ENCODE data around the gene NLRP5. TPM values are rescaled to one million over a fixed set of nuclear protein-coding genes. Genes with fewer than 3 reads are reported as not detected.
"Not testable (repeated sequence)": the region's sequence is repeated elsewhere in the genome, so short reads cannot be mapped to it uniquely, and the experiment has no call there.

The NLRP5 gene
- total RNA-seq, 4 donors from 2014 or later = 0.35 TPM; not detected in 3

DNA sequence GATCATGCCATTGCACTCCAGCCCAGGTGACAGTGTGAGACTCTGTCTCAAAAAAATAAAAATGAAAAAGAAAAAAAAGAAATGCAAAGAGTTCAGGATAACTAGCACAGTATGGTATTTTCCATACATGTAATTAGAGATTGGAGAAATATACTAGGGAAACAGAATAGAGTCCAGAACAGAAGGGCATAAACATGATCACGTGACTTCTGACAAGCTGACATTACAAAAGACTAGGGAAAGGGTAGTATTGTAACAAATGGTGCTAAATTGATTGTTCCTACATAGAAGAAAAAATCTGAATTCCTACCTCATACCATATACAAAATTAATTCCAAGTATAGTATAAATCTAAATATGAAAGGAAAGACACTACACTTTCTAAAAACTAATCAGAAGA lies 1.3 kb upstream of the NLRP5 start:
- Histone ChIP-seq H3K4me1 (no peaks in the 10 kb centered on the region), H3K4me3 (no peak overlapping the region), H3K36me3 (no peaks in the 10 kb centered on the region), H3K27ac (no peak overlapping the region), H3K27me3 (no peaks in the 10 kb centered on the region), H3K9me3 (no peaks in the 10 kb centered on the region)
- TF ChIP-seq POLR2A (IDR thresholded peaks at IDR 0.05) = no peak
- TF ChIP-seq, protein P1, sequence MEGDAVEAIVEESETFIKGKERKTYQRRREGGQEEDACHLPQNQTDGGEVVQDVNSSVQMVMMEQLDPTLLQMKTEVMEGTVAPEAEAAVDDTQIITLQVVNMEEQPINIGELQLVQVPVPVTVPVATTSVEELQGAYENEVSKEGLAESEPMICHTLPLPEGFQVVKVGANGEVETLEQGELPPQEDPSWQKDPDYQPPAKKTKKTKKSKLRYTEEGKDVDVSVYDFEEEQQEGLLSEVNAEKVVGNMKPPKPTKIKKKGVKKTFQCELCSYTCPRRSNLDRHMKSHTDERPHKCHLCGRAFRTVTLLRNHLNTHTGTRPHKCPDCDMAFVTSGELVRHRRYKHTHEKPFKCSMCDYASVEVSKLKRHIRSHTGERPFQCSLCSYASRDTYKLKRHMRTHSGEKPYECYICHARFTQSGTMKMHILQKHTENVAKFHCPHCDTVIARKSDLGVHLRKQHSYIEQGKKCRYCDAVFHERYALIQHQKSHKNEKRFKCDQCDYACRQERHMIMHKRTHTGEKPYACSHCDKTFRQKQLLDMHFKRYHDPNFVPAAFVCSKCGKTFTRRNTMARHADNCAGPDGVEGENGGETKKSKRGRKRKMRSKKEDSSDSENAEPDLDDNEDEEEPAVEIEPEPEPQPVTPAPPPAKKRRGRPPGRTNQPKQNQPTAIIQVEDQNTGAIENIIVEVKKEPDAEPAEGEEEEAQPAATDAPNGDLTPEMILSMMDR (IDR thresholded peaks at IDR 0.05) = no peak
- no peak for DNase-seq
- intact Hi-C loops (cut with DNase I; ENCODE audit: low total_unique reads) = no loop called here

DNA sequence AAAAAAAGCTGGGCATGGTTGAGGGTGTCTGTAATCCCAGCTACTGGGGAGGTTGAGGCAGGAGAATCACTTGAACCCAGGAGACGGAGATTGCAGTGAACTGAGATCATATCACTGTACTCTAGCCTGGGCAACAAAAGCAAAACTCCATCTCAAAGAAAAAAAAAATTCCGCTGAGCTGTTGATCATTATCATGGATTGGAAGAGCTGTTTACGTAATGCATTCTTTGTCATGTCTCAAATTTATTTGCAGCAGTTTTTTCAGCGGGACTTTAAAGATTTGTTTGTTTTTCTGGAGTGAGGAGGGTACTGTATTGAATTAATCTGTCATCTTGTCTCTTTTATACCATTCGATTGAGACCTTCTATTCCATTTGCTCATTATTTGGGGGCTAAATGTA lies 4.3 kb downstream of the NLRP5 start:
- Histone ChIP-seq H3K4me1 (no peaks in the 10 kb centered on the region), H3K27me3 (no peaks in the 10 kb centered on the region), H3K9me3 (no peaks in the 10 kb centered on the region), H3K27ac (no peak overlapping the region), H3K36me3 (no peaks in the 10 kb centered on the region), H3K4me3 (no peak overlapping the region)
- TF ChIP-seq, protein P1 (IDR thresholded peaks at IDR 0.05) = no peak
- no peak for TF ChIP-seq POLR2A (IDR thresholded peaks at IDR 0.05)
- DNase-seq = no peak
- intact Hi-C loops (cut with DNase I; ENCODE audit: low total_unique reads) = no loop called here

DNA sequence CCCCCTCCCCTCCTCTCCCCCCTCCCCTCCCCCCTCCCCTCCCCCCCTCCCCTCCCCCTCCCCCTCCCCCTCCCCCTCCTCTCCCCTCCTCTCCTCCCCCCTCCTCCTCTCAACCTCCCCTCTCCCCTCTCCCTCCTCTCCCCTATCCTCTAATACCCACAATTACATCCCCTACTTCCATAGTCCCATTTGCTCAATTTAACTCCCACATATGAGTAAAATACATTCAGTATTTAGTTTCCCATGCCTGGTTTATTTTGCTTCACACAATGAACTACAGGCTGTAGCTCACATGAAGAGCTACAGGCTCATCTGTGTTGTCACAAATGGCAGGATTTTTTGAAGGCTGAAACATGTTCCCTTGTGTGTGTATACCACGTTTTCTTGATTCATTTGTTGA lies 6.9 kb downstream of the NLRP5 start:
- no peak for TF ChIP-seq POLR2A (IDR thresholded peaks at IDR 0.05)
- TF ChIP-seq, protein P1 (IDR thresholded peaks at IDR 0.05) = no peak

DNA sequence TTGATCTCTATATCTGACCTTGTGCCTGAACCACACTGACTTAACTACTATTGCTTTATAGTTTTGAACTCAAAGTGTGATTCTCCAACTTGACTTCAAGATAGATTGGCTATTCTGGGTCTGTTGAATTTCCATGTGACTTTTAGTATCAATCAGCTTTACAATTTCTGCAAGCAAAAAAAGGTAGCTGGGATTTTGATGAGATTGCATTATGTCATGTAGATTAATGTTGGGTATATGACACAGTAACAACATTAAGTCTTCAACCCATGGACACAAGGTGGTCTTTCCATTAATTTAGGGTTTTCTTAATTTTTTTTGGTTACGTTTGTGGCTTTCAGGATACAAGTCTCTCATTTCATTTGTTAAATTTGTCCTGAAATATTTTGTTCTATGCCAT lies 28.2 kb downstream of the NLRP5 start:
- DNase-seq = no peak
- Histone ChIP-seq H3K36me3 (no peaks in the 10 kb centered on the region), H3K9me3 (no peaks in the 10 kb centered on the region), H3K4me1 (no peaks in the 10 kb centered on the region), H3K4me3 (no peak overlapping the region), H3K27me3 (no peaks in the 10 kb centered on the region), H3K27ac (no peak overlapping the region)
- TF ChIP-seq POLR2A (IDR thresholded peaks at IDR 0.05) = no peak
- TF ChIP-seq, protein P1 (IDR thresholded peaks at IDR 0.05) = no peak
- intact Hi-C loops (cut with DNase I; ENCODE audit: low total_unique reads) = no loop called here

More for the DNA sequence above, 6.9 kb downstream of the NLRP5 start:
- Histone ChIP-seq H3K27ac (no peak overlapping the region), H3K27me3 (no peaks in the 10 kb centered on the region), H3K4me1 (no peaks in the 10 kb centered on the region), H3K4me3 (no peak overlapping the region), H3K9me3 (no peaks in the 10 kb centered on the region), H3K36me3 (no peaks in the 10 kb centered on the region)
- DNase-seq = no peak
- intact Hi-C loops (cut with DNase I; ENCODE audit: low total_unique reads) = no loop called here

DNA sequence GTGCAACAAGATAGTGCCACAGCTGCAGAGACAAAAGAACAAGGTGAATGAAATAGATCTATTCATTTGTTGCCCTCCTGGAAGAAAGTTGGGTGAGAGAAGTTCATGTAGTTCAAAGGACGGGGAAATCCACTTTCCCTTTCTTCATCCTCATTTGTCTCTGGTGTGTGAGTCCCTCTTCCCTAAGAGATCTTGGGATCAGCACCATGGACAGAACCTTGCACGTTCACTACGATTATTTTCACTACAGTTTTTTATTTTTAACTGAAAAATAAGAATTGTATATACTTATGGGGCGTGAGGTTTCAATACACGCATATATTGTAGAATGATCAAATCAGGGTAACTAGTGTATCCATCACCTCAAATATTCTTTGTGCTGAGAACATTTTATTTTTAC lies 29.2 kb downstream of the NLRP5 start:
- TF ChIP-seq POLR2A (IDR thresholded peaks at IDR 0.05) = no peak
- TF ChIP-seq, protein P1 (IDR thresholded peaks at IDR 0.05) = no peak
- intact Hi-C loops (cut with DNase I; ENCODE audit: low total_unique reads) = no loop called here
- H3K4me3 ChIP-seq = no peak overlapping the region
- no peaks in the 10 kb centered on the region for H3K27me3 ChIP-seq
- H3K36me3 ChIP-seq = no peaks in the 10 kb centered on the region
- no peak overlapping the region for H3K27ac ChIP-seq
- no peak for DNase-seq
- H3K9me3 ChIP-seq = no peaks in the 10 kb centered on the region
- no peaks in the 10 kb centered on the region for H3K4me1 ChIP-seq

DNA sequence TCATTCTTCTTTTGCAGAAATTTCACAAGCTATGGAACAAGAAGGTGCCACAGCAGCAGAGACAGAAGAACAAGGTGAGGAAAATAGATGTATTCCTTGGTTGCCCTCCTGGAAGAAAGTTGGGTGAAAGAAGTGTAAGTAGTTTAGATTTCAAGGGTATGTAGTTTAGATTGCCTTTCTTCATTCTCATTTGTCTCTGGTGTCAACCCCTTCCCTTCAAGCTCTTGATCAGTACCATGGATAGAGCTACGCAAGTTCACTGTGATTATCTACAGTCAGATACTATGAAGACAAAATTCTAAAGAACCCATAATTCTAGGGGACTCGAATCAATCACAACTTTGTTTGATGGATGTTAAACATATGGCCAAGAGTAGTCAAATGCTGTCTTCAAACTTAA lies 32.8 kb downstream of the NLRP5 start:
- H3K27ac ChIP-seq; intact Hi-C loops (cut with DNase I; ENCODE audit: low total_unique reads); H3K4me1 ChIP-seq; DNase-seq; H3K4me3 ChIP-seq; H3K36me3 ChIP-seq; H3K9me3 ChIP-seq; H3K27me3 ChIP-seq: not testable (repeated sequence)

DNA sequence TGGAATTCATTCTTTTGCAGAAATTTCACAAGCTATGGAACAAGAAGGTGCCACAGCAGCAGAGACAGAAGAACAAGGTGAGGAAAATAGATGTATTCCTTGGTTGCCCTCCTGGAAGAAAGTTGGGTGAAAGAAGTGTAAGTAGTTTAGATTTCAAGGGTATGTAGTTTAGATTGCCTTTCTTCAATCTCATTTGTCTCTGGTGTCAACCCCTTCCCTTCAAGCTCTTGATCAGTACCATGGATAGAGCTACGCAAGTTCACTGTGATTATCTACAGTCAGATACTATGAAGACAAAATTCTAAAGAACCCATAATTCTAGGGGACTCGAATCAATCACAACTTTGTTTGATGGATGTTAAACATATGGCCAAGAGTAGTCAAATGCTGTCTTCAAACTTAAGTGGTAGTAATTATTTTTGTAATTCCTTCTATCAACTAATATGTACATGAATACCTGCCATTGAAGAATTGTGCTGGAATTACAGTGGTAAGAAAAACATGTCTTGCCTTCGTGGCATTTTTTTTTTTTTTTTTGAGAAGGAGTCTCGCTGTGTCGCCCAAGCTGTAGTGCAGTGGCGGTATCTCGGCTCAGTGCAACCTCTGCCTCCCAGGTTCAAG lies 33.9 kb downstream of the NLRP5 start:
- H3K27me3 ChIP-seq; H3K4me1 ChIP-seq; H3K27ac ChIP-seq; H3K9me3 ChIP-seq; H3K4me3 ChIP-seq; DNase-seq; H3K36me3 ChIP-seq; intact Hi-C loops (cut with DNase I; ENCODE audit: low total_unique reads): not testable (repeated sequence)

Measured in uterus (tissue), 4 donors.